Activated CD8-positive, alpha-beta memory T cell treated with anti-CD3 and anti-CD28 coated beads for 36 hours (primary cell): Measurements from ENCODE around the gene AP3B1. TPM values are rescaled to one million over a fixed set of nuclear protein-coding genes. Genes with fewer than 3 reads are reported as not detected.

ENCODE experiments used
- CTCF ChIA-PET: fragments of 350-600 bp; sonication (Branson Sonifier 250); formaldehyde crosslinking; loops from one replicate; lab custom pipeline; 2021; ENCODE audit warnings: antibody characterized with exemption; lab: Charles Lee
- POLR2A ChIA-PET: fragments of 350-600 bp; sonication (Branson Sonifier 250); formaldehyde crosslinking; loops from one replicate; lab custom pipeline; 2021; ENCODE audit warnings: antibody characterized with exemption; lab: Charles Lee
- total RNA-seq, 2 experiments: library from RNA; stranded (reverse); gene quantifications; one replicate each; pipeline ENCODE4 v1.2.3, GENCODE V29; 2021

Gene AP3B1
- total RNA-seq, 2 experiments from 2014 or later: 39.7 to 40.3 TPM

DNA sequence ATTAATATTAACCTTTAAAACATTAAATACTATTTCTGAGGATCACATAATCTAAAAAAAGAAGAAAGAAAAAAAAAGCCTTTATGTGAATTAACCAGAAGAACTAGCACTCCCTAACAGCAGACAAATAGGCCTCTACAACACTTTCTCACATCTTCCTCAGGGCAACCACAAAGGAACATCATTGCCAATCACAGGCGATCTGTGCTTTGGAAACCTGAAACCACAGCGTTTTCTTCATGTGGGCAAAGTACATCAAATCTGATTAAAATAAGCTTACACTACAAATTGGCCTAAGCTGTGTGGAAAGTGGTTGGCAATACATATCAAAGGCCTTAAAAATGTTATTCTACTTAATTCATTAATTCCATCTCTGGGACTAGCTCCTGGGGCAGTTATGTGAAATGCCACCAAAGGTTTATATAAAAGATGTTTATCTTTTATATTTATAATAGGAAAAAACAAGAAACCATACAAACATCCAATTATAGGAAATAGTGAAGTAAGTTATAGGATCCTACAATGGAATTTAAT lies 333.6 kb downstream of the AP3B1 start:
- ChIA-PET POLR2A (no interaction called here), CTCF (no interaction called here)

- POLR2A ChIA-PET: no interaction called here
Measured at GRCh38 chr5:77960305-77960704, 334.2 kb downstream of the AP3B1 start.

DNA sequence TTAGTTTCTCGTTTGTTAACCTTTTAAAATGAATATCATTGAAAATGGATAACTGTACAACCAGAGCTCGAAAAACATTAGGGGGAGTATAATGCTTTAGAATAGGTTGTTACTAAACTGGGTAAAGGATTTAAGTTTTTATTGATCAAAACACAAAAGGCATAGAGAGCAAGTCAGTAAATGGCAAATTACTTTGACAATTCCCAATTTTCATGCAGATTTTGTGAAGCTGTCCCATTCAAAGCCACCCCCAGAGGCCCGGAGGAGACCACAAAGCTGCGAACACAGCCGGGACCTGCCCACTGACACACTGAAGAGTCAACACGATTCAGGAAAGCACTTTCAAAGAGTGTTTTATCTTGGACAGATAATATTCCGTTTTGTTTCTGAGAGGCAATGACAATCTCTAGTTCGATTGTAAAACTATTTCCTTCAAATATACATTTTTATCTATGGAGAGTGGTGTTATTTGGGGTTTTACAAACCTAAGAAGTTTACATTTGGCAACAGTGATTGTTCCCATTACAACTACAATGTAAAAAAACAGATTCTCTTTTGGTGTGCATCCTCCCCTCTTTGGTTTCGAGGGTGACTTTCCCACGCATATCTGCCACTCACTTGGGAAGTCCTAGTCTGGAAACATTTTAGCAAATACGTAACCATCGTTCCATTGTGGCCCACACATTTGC lies 335.7 kb downstream of the AP3B1 start:
- ChIA-PET CTCF (no interaction called here), POLR2A (interaction anchor here (0.6 kb wide), 1 partner anchor 328 kb away, joined by 3 read pairs; no protein-coding TSS in a partner anchor)

More at GRCh38 chr5:77960305-77960704, 334.2 kb downstream of the AP3B1 start:
- CTCF ChIA-PET: no interaction called here

DNA sequence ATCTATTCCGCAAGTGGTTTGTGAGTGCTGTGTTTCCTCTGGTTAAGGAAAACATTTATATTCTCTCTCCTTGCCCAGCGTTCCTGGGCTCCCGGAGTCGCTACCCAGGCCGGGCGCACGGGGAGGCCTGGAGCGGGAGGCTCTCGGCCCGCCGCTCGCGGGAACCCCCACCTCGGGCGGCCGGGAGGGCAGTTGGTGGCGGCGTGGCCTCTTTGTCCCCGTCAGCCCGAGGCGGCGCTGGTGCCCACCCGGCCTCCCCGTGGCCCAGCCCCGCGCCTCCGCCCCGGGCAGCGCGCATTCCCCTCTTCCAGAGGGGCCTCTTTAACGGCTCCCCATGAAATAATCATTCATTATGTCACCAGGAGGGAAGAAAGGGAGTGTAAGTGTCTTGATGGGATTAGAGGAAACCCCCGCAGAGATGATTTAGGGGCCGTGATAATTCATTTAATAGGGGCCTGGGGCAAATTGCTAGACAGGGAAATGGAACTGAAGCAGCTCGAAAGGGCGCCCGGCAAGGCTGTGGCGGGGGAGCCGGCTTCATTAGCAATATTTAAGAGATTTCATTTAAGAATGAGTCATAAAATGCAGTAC lies 336.5 kb downstream of the AP3B1 start:
- ChIA-PET CTCF (no interaction called here), POLR2A (interaction anchor here (0.6 kb wide), 1 partner anchor 327 kb away, joined by 3 read pairs; no protein-coding TSS in a partner anchor)

- ChIA-PET CTCF (no interaction called here), POLR2A (no interaction called here)
Measured at GRCh38 chr5:77957516-77957915, 337.0 kb downstream of the AP3B1 start.

GRCh38 chr5:77957081-77957480 lies 337.4 kb downstream of the AP3B1 start:
- ChIA-PET POLR2A (no interaction called here), CTCF (no interaction called here)

DNA sequence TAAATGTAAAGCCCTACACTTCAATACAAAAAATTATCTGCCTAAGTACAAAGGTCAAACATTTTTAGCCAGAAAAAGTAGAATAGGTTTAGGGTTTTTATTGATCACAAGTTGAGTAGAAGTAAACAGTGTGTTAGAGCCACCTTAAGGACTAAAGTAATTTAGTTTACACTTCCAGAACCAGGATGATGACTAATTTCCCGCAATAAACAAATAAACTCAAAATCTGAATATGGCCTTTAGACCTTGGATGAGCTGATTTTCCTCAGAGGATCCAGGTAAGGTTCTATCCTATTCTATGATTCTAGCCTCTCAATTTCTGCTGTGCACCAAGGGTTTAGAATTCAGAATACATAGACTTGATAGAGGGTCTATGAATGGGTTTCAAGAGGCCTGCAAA lies 338.9 kb downstream of the AP3B1 start:
- ChIA-PET CTCF (no interaction called here), POLR2A (no interaction called here)

- CTCF ChIA-PET: no interaction called here
- POLR2A ChIA-PET: no interaction called here
Measured at GRCh38 chr5:77953374-77953773, 341.1 kb downstream of the AP3B1 start.

GRCh38 chr5:77952636-77953212 lies 341.8 kb downstream of the AP3B1 start:
- POLR2A ChIA-PET: no interaction called here
- CTCF ChIA-PET: no interaction called here

Other genes starting within 250 kb of the AP3B1 start
- gene SCAMP1, start 65.9 kb upstream of the AP3B1 start, total RNA-seq: 10 to 100 TPM; 17.1 to 19.0 TPM